Upper lobe of left lung (tissue), 4 donors: Measurements from ENCODE around the gene BTBD9.

Experiments used
- EP300 ChIP-seq, 4 donors: sonication (generic); formaldehyde crosslinking; IDR thresholded peaks; one replicate each; pipeline ENCODE4 v1.5.1; 2017; ENCODE audit warnings: antibody characterized with exemption in 4 of 4, control low read depth in 2 of 4
- POLR2A ChIP-seq, 4 donors: fragments of 450-650 bp; IDR thresholded peaks; one replicate each; pipeline ENCODE4 v1.5.1; 2016 to 2017; ENCODE audit warnings: antibody characterized with exemption in 4 of 4, mild to moderate bottlenecking in 2 of 4
- POLR2AphosphoS5 ChIP-seq, 2 donors: sonication (generic); formaldehyde crosslinking; IDR thresholded peaks; one replicate each; pipeline ENCODE4 v1.5.1; 2017; ENCODE audit warnings: antibody characterized with exemption in 2 of 2
- TF ChIP-seq, protein P1 (sequence below), 6 experiments: fragments of 450-650 bp in 4 of 6; fragments of 200-600 bp in 2 of 6; sonication (generic) in 2 of 6; IDR thresholded peaks; one replicate each; pipeline ENCODE4 v1.5.1; 2016 to 2019; ENCODE audit warnings: antibody characterized with exemption in 6 of 6

DNA sequence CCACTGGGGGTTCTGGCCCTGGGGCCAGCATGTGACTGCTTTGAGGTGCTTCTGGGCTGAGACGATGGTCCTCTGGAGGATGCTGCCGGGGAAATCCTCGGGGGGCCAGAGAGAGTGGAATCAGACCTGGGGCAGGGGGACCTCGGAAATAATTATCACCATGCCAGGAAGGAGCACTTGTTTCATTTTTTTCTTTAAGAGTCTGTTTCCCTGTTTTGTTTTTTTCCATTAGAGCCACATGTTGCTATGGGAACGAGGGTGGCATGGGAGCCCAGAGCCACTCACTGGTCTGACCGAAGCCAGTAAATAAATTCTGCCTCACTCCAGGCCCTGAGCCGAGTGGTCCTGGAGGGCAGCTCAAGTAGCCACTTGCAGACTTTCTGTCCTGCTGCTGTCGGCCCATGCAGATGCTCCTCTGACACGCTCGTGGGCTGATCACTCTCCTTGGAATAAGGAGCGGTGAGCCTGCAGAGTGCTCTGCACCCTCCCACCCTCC is 455.1 kb downstream of the BTBD9 start:
- TF ChIP-seq, protein P1, sequence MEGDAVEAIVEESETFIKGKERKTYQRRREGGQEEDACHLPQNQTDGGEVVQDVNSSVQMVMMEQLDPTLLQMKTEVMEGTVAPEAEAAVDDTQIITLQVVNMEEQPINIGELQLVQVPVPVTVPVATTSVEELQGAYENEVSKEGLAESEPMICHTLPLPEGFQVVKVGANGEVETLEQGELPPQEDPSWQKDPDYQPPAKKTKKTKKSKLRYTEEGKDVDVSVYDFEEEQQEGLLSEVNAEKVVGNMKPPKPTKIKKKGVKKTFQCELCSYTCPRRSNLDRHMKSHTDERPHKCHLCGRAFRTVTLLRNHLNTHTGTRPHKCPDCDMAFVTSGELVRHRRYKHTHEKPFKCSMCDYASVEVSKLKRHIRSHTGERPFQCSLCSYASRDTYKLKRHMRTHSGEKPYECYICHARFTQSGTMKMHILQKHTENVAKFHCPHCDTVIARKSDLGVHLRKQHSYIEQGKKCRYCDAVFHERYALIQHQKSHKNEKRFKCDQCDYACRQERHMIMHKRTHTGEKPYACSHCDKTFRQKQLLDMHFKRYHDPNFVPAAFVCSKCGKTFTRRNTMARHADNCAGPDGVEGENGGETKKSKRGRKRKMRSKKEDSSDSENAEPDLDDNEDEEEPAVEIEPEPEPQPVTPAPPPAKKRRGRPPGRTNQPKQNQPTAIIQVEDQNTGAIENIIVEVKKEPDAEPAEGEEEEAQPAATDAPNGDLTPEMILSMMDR (IDR thresholded peaks at IDR 0.05): no peak
- TF ChIP-seq POLR2AphosphoS5 (IDR thresholded peaks at IDR 0.05): no peak
- no peak for TF ChIP-seq POLR2A (IDR thresholded peaks at IDR 0.05)
- no peak for TF ChIP-seq EP300 (IDR thresholded peaks at IDR 0.05)
